ENCODE data around the gene IGSF8. TPM values are rescaled to one million over a fixed set of nuclear protein-coding genes. Genes with fewer than 3 reads are reported as not detected.

IGSF8 gene, protein sequence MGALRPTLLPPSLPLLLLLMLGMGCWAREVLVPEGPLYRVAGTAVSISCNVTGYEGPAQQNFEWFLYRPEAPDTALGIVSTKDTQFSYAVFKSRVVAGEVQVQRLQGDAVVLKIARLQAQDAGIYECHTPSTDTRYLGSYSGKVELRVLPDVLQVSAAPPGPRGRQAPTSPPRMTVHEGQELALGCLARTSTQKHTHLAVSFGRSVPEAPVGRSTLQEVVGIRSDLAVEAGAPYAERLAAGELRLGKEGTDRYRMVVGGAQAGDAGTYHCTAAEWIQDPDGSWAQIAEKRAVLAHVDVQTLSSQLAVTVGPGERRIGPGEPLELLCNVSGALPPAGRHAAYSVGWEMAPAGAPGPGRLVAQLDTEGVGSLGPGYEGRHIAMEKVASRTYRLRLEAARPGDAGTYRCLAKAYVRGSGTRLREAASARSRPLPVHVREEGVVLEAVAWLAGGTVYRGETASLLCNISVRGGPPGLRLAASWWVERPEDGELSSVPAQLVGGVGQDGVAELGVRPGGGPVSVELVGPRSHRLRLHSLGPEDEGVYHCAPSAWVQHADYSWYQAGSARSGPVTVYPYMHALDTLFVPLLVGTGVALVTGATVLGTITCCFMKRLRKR
- total RNA-seq = 19.5 to 27.3 TPM (median 25.3 TPM) in 3 replicates
- long read RNA-seq, transcript IGSF8-201 (7 exons, 2,343 nt) = major isoform, 51 of 67 reads
- long read RNA-seq, partial matches to known transcripts = 7 of 67 reads
- long read RNA-seq, other reads (novel, unspliced or antisense) = 5 of 67 reads

- Mint-ChIP-seq H3K27me3 (ENCODE audit: low read depth) (no peaks in the 10 kb centered on the region), H3K4me3 (ENCODE audit: unreplicated experiment) (peak within 1 kb of the TSS; percentile 71), H3K36me3 (ENCODE audit: low read depth) (no peaks in the 10 kb centered on the region), H3K4me1 (ENCODE audit: low read depth) (peaks cover 32% of the 10 kb centered on the region), H3K27ac (ENCODE audit: unreplicated experiment) (peak within 1 kb of the TSS; percentile 54), H3K9me3 (ENCODE audit: low read depth) (no peaks in the 10 kb centered on the region)
- TF ChIP-seq, protein P1, sequence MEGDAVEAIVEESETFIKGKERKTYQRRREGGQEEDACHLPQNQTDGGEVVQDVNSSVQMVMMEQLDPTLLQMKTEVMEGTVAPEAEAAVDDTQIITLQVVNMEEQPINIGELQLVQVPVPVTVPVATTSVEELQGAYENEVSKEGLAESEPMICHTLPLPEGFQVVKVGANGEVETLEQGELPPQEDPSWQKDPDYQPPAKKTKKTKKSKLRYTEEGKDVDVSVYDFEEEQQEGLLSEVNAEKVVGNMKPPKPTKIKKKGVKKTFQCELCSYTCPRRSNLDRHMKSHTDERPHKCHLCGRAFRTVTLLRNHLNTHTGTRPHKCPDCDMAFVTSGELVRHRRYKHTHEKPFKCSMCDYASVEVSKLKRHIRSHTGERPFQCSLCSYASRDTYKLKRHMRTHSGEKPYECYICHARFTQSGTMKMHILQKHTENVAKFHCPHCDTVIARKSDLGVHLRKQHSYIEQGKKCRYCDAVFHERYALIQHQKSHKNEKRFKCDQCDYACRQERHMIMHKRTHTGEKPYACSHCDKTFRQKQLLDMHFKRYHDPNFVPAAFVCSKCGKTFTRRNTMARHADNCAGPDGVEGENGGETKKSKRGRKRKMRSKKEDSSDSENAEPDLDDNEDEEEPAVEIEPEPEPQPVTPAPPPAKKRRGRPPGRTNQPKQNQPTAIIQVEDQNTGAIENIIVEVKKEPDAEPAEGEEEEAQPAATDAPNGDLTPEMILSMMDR (IDR thresholded peaks at IDR 0.05) = no peak
- peak; percentile 87 for DNase-seq (ENCODE audit: low spot score)
These were observed at the start of gene IGSF8 for GRCh38 chr1:160097911-160098851. Gene IGSF8 (minus strand): TSS chr1:160098619. CDS start chr1:160098472, 147 bp downstream.

DNA sequence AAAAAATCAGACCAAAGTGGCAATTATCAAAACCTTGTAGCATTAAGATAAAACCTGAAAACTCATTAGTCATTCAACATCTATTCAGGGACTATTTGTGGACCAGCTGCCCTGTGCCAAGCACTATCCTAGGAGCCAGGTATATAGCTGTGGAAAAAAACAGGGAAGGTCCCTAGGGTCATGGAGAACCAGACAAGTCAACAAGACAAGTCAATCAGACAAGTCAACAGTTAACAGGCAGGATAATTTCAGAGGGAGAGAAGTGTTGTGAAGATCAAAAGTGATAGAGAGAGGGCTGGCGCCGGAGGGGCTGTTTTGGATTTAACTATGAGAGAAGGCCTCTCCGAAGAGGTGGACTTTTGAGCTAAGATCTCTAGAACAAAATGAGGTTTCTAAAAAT, 49.7 kb upstream of the IGSF8 start:
- Mint-ChIP-seq H3K36me3 (ENCODE audit: low read depth) (no peaks in the 10 kb centered on the region), H3K27ac (ENCODE audit: unreplicated experiment) (no peak overlapping the region), H3K9me3 (ENCODE audit: low read depth) (no peaks in the 10 kb centered on the region), H3K4me1 (ENCODE audit: low read depth) (peaks cover 16% of the 10 kb centered on the region), H3K4me3 (ENCODE audit: unreplicated experiment) (no peak overlapping the region), H3K27me3 (ENCODE audit: low read depth) (no peaks in the 10 kb centered on the region)
- TF ChIP-seq, protein P1 (IDR thresholded peaks at IDR 0.05) = no peak
- DNase-seq (ENCODE audit: low spot score) = no peak

DNA sequence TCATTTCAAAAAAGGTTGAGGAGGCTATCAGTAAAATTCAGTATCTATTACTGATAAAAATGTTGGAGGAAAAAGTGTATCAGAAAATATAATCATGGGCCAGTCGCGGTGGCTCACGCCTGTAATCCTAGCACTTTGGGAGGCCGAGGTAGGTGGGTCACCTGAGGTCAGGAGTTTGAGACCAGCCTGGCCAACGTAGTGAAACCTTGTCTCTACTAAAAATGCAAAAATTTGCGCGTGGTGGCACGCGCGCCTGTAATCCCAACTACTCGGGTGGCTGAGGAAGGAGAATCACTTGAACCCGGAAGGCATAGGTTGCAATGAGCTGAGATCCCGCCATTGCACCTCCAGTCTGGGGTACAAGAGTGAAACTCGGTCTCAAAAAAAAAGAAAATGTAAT, 47.7 kb upstream of the IGSF8 start:
- Mint-ChIP-seq H3K4me3 (ENCODE audit: unreplicated experiment) (no peak overlapping the region), H3K27me3 (ENCODE audit: low read depth) (peaks cover 8% of the 10 kb centered on the region), H3K4me1 (ENCODE audit: low read depth) (peaks cover 16% of the 10 kb centered on the region), H3K36me3 (ENCODE audit: low read depth) (no peaks in the 10 kb centered on the region), H3K27ac (ENCODE audit: unreplicated experiment) (no peak overlapping the region), H3K9me3 (ENCODE audit: low read depth) (no peaks in the 10 kb centered on the region)
- DNase-seq (ENCODE audit: low spot score) = no peak
- TF ChIP-seq, protein P1 (IDR thresholded peaks at IDR 0.05) = no peak

GRCh38 chr1:160144921-160145320, 46.5 kb upstream of the IGSF8 start:
- DNase-seq (ENCODE audit: low spot score) = no peak
- Mint-ChIP-seq H3K4me1 (ENCODE audit: low read depth) (peaks cover 12% of the 10 kb centered on the region), H3K9me3 (ENCODE audit: low read depth) (no peaks in the 10 kb centered on the region), H3K36me3 (ENCODE audit: low read depth) (peaks cover 2% of the 10 kb centered on the region), H3K27me3 (ENCODE audit: low read depth) (peaks cover 10% of the 10 kb centered on the region), H3K27ac (ENCODE audit: unreplicated experiment) (no peak overlapping the region), H3K4me3 (ENCODE audit: unreplicated experiment) (no peak overlapping the region)
- TF ChIP-seq, protein P1 (IDR thresholded peaks at IDR 0.05) = no peak

Measured in chondrocyte (in vitro differentiated cells).